22Rv1 (cell line): ENCODE results near the gene MYO15B.

ENCODE experiments used
- CTCF ChIP-seq: fragments of 450-650 bp; IDR thresholded peaks from 2 replicates; pipeline ENCODE4 v1.5.1; 2017; ENCODE audit warnings: mild to moderate bottlenecking
- ZFX ChIP-seq: fragments of 450-650 bp; IDR thresholded peaks from 2 replicates; pipeline ENCODE4 v1.6.1; 2017; ENCODE audit warnings: antibody characterized with exemption, borderline replicate concordance

GRCh38 chr17:75630071-75630917, 42.7 kb downstream of the MYO15B start:
- no peak for TF ChIP-seq CTCF
- no peak for TF ChIP-seq ZFX
